Mucosa of stomach (tissue), 1 donor: ENCODE data around the gene BBX.

ENCODE experiments used
- H3K27me3 ChIP-seq: one replicate; pipeline ENCODE4 v1.7.0; 2013; ENCODE audit warnings: mild to moderate bottlenecking, low read length; ENCODE audit not compliant: control insufficient read depth, insufficient read depth
- H3K36me3 ChIP-seq: one replicate; pipeline ENCODE4 v1.7.0; 2013; ENCODE audit warnings: low read length; ENCODE audit not compliant: control insufficient read depth, insufficient read depth
- H3K4me1 ChIP-seq: one replicate; pipeline ENCODE4 v1.7.0; 2013; ENCODE audit warnings: mild to moderate bottlenecking, low read length; ENCODE audit not compliant: control insufficient read depth, insufficient read depth
- H3K4me3 ChIP-seq: one replicate; pipeline ENCODE4 v1.7.0; 2013; ENCODE audit warnings: low read length
- H3K9ac ChIP-seq: one replicate; pipeline ENCODE4 v1.7.0; 2013; ENCODE audit warnings: mild to moderate bottlenecking, low read length, moderate library complexity
- H3K9me3 ChIP-seq: one replicate; pipeline ENCODE4 v1.7.0; 2013; ENCODE audit warnings: mild to moderate bottlenecking, low read length, moderate library complexity; ENCODE audit not compliant: control insufficient read depth
- donor health status: Pancreatic carcinoma.

BBX gene

DNA sequence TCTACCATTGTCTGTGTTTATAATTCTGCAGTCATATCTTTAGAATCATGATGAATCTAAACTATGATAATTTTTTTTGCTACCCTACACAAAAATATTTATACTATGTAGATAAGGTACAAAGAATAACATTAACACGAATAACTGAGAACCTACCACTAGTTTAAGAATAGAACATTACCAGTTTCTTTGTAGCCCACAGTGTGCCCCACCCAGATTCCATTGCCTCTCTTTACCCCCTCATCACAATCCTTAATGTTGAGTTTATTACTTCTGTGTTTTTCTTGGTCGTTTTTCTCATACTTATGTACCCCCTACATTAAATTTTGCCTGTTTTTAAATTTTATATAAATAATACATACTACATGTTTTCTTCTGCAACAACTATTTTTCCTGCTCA, 140.5 kb downstream of the BBX start:
- Histone ChIP-seq H3K4me1 (no peaks in the 10 kb centered on the region), H3K4me3 (no peak overlapping the region), H3K9ac (no peak overlapping the region), H3K27me3 (no peaks in the 10 kb centered on the region), H3K9me3 (no peaks in the 10 kb centered on the region), H3K36me3 (no peaks in the 10 kb centered on the region)

DNA sequence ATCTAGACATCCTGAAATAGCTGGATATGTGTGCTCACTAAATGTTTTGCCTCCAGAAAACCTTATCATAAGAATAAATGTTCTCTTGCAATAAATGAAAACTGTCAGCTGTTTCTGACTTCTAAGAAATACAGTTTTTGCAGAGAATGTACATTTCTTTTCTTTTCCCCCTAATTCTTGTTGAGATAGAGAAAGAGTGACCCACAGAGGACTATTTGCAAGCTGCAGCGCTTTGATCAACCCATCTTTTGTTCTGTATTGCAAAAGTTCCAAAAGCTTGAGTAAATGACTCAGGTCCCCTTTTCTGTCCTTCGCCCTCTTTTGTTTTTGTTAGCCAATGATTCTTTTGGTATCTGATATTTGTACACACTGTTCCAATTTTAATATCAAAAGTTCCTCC, 141.9 kb downstream of the BBX start:
- Histone ChIP-seq H3K4me3 (no peak overlapping the region), H3K9me3 (no peaks in the 10 kb centered on the region), H3K36me3 (no peaks in the 10 kb centered on the region), H3K4me1 (no peaks in the 10 kb centered on the region), H3K9ac (no peak overlapping the region), H3K27me3 (no peaks in the 10 kb centered on the region)

DNA sequence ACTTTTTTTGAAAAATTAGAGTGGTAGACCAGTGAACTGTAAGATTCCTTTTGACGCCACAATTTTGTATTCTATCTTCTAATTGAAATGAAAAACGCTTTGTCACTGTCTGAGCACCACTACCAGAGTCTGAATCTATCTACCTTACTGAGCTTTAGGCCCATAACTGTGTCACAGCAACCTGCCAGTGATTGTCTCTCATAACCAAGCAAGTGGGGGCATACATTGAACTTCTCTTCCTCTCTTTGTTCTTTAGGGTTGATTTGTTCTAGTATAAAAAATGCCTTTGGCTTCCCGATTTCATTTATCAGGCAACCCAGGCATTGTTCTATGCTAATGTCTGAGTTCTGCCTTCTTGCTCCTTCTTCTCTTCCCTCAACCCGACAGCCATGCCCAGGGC, 142.6 kb downstream of the BBX start:
- Histone ChIP-seq H3K9ac (no peak overlapping the region), H3K27me3 (no peaks in the 10 kb centered on the region), H3K4me1 (no peaks in the 10 kb centered on the region), H3K4me3 (no peak overlapping the region), H3K36me3 (no peaks in the 10 kb centered on the region), H3K9me3 (no peaks in the 10 kb centered on the region)

DNA sequence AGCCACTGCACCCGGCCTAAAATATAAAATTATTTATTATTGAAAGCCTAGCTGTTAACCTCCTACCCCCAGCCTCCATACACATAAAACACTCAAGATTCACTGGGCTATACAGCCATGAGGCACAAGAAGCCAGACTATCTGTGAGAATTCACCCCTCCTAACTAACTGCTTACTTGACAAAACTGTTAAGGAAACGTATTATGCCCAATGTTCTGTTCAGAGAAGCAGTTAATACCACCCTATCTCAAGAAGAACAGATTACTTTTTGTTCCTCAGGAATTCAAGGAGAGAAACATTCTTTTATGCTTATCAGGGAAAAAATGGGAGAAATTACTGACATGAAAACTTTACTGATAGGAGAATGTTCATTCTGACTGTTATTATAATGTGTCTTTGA, 144.1 kb downstream of the BBX start:
- no peaks in the 10 kb centered on the region for H3K9me3 ChIP-seq
- H3K9ac ChIP-seq, result no peak overlapping the region
- H3K36me3 ChIP-seq, result no peaks in the 10 kb centered on the region
- H3K4me3 ChIP-seq, result no peak overlapping the region
- H3K4me1 ChIP-seq, result no peaks in the 10 kb centered on the region
- no peaks in the 10 kb centered on the region for H3K27me3 ChIP-seq

DNA sequence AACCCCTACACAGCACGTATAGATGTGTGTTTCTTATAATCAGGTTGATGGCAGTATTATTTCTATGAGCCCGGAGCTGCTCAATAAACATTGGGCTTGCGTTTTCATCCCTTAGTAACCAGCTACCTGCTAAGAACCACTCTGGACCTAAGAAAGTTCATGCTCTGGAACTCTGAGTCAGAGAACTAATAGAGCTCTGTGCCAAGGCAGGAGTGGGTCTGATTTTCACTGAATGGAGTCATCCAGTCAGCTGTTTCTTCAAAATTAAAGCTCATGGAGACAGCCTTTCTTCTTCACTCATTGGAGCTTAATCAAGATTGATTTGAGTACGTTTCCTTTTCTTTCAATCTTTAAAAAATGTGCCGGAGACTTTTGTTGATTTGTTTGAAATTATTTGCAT, 145.7 kb downstream of the BBX start:
- Histone ChIP-seq H3K4me1 (no peaks in the 10 kb centered on the region), H3K9ac (no peak overlapping the region), H3K27me3 (no peaks in the 10 kb centered on the region), H3K4me3 (no peak overlapping the region), H3K36me3 (no peaks in the 10 kb centered on the region), H3K9me3 (no peaks in the 10 kb centered on the region)

DNA sequence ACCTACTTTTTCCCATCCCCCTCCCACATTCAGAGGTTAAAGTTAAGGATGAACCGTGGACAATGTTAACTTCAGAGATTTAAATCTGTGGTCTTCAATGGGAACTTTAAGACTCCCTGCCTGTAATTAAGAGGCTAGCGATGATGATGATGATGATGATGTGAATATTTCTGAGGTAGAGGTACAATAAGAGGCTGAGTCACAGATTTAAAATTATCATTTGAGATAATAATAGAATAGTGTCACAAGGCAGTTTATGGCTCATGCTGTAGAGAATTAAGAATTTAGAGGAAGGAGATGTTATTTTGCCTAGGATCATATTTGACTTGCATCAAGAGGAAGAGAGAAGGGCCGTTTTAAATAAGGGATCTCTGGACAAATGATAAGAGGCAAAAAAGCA, 146.2 kb downstream of the BBX start:
- Histone ChIP-seq H3K4me3 (no peak overlapping the region), H3K36me3 (no peaks in the 10 kb centered on the region), H3K27me3 (no peaks in the 10 kb centered on the region), H3K9me3 (no peaks in the 10 kb centered on the region), H3K4me1 (no peaks in the 10 kb centered on the region), H3K9ac (no peak overlapping the region)

DNA sequence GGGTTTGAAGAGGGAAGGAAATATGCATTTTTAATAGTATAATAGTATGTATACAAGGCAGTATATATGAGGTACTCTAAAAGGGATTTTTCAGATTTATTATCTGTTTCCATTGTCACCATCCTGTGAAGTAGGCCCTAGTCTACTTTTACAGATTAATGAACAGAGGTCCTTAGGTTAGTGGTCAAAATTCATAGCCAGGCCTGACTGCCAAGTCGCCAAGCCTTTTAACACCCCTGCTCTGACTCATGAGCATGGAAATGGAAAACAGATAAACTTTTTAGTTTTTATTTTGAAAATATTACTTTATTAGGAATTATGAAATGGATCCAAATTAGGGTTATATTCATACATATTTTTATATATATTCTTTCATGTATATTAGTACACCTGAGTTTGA, 146.9 kb downstream of the BBX start:
- Histone ChIP-seq H3K9ac (no peak overlapping the region), H3K4me3 (no peak overlapping the region), H3K36me3 (no peaks in the 10 kb centered on the region), H3K9me3 (no peaks in the 10 kb centered on the region), H3K27me3 (no peaks in the 10 kb centered on the region), H3K4me1 (no peaks in the 10 kb centered on the region)

DNA sequence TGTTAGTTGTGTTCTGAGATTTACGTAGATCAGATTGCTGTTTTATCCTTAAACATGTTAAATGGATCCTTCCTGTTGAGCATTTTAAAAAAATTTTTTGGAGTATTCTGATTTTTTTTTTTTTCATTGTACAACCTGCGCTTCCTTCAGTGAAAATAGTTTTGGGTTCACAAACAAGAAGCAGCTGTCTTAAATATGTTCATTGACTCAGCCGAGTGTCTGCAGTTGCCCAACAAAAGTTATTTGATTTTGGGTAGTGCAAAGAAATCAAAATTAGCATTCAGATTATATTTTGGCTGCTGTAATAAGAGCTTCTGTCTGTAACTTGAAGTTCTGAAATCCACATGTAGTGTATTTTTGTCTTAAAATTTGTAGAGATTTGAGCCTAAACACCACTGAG, 148.2 kb downstream of the BBX start:
- H3K9me3 ChIP-seq, result no peaks in the 10 kb centered on the region
- H3K36me3 ChIP-seq, result no peaks in the 10 kb centered on the region
- H3K4me1 ChIP-seq, result no peaks in the 10 kb centered on the region
- no peak overlapping the region for H3K9ac ChIP-seq
- no peak overlapping the region for H3K4me3 ChIP-seq
- H3K27me3 ChIP-seq, result no peaks in the 10 kb centered on the region

DNA sequence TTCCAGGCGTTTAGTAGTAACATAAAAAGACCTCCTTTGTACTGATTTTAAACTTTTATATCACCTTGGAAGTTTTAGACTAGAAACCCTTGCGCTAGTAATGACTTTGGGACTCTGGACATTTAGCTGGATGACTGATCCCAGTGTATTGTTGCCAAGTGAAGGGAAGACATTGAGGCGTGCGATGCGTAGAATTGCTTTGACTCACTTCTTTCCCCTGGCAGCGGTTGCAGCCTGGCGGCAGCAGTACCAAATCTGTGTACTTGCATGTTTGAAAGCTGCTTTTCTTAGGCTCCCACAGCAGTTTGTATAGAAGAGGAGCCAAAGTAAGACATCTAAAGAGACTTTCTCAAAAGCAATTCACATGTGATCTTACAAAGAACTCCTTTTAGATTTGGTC, 151.6 kb downstream of the BBX start:
- H3K9ac ChIP-seq, result no peak overlapping the region
- no peaks in the 10 kb centered on the region for H3K9me3 ChIP-seq
- H3K4me3 ChIP-seq, result no peak overlapping the region
- no peaks in the 10 kb centered on the region for H3K27me3 ChIP-seq
- no peaks in the 10 kb centered on the region for H3K36me3 ChIP-seq
- no peaks in the 10 kb centered on the region for H3K4me1 ChIP-seq

DNA sequence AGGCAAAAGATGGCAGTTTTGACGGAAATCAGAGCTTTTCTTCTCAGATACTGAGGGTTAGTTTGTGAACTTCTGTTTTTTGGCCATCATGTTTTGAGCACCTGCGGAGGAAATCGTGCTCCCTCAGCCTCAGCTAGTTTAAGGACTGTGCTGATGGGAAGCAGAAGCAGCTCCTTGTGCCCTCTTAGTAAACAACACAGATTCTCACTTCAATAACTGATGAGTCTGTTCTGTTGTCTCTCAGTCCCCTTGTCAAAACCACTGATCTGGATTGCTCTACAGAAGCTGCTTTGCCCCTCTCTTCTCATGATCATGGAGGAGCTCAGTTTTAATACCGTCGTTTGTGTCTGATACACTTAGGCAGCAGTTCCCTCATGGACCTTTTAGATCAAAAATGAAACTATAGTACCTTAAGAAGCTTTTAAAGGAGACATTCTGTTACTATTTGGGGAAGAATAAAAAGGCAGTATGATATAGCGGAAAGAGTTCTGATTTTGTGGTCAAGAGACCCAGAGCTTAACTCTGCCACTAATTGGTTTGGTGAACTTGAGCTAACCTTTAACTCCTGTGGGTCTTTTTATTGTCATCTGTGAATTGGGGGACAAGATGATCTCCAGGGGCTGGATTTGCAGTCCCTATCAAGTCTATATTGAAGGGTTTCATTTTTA, 152.6 kb downstream of the BBX start:
- Histone ChIP-seq H3K9ac (no peak overlapping the region), H3K27me3 (no peaks in the 10 kb centered on the region), H3K4me3 (no peak overlapping the region), H3K4me1 (no peaks in the 10 kb centered on the region), H3K9me3 (no peaks in the 10 kb centered on the region), H3K36me3 (no peaks in the 10 kb centered on the region)

DNA sequence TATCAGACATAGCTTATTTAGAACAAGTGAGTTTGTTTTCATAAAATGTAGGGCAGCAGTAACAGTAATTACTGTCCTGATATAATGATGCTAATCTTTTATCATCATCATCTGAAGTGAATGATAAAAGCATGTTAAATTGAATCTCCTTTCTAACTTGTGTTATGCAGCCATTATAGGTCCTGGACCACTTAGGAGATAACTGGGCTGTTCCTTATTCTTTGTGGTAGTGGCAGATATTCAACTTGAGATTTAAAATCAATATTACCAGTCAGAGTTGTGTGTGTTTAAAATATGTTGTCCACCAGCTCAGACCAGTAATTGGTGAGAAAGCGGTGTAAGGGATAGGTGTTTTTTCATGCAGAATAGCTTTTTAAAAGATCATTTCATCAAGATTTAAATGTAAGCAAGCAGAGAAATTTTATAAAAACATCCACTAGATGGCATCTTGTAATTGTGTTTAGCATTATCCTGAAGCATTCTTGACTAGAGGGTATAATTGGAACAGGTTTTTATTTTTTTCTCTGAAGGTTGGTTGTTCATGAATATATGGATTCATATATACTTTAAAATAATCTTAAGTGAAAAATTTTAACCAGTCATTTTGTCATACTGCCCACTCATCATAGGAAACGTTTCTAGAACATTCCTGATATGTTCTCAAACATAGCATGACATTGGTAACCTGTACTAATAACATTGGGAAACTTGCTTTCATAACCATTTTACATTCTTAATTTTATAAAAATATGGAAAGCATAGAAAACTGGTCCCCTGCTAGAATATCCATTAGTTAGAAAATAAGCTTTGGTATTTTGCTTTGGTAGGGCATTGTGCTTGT, 153.9 kb downstream of the BBX start:
- H3K27me3 ChIP-seq, result no peaks in the 10 kb centered on the region
- H3K4me3 ChIP-seq, result no peak overlapping the region
- no peaks in the 10 kb centered on the region for H3K4me1 ChIP-seq
- no peaks in the 10 kb centered on the region for H3K9me3 ChIP-seq
- H3K36me3 ChIP-seq, result no peaks in the 10 kb centered on the region
- no peak overlapping the region for H3K9ac ChIP-seq

DNA sequence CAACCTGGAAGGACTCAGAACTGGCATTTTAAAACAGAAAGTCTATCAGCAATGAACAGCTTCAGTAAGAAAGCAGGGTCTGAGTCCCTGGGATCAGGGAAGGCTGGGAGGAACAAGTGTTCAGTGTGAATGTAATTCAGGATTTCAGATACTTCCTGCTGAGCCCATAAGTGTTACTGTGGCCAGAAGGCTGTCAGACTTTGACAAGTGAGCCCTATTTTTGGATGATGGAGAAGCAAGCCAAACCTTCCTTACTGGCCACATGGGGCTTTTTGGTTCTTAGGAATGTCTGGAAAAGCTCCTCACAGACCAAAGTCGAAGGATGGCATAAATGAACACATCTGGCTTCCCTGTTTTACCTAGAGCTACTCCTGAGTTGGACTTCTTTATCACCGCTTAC, 157.2 kb downstream of the BBX start:
- Histone ChIP-seq H3K4me1 (no peaks in the 10 kb centered on the region), H3K4me3 (no peak overlapping the region), H3K27me3 (no peaks in the 10 kb centered on the region), H3K9me3 (no peaks in the 10 kb centered on the region), H3K9ac (no peak overlapping the region), H3K36me3 (no peaks in the 10 kb centered on the region)
